H7 (cell line): ENCODE results near the gene FAM181A. TPM values are rescaled to one million over a fixed set of nuclear protein-coding genes. Genes with fewer than 3 reads are reported as not detected.

Source experiments
- DNase-seq: peaks from one replicate; pipeline ENCODE4 v3.0.0; 2012
- H3K27me3 ChIP-seq: 2 replicates; pipeline ENCODE4 v1.6.0; 2011; ENCODE audit warnings: mild to moderate bottlenecking, low read length; ENCODE audit not compliant: control insufficient read depth, insufficient read depth
- H3K36me3 ChIP-seq: replicated peaks from 2 replicates; pipeline ENCODE4 v1.5.1; 2011; ENCODE audit warnings: low read length; ENCODE audit not compliant: control insufficient read depth, insufficient read depth
- H3K4me3 ChIP-seq: 2 replicates; pipeline ENCODE4 v1.5.1; 2011; ENCODE audit warnings: low read depth, mild to moderate bottlenecking, control low read depth, low read length, moderate library complexity; ENCODE audit not compliant: insufficient read depth
- total RNA-seq: library from RNA; depleted of rRNA; stranded (reverse); fragments of >200 nt; shearing (Covaris generic); gene quantifications from 2 replicates; pipeline ENCODE4 v1.2.3, GENCODE V29; 2014

The FAM181A gene
- total RNA-seq, 1 experiment from 2014 or later: not detected

DNA sequence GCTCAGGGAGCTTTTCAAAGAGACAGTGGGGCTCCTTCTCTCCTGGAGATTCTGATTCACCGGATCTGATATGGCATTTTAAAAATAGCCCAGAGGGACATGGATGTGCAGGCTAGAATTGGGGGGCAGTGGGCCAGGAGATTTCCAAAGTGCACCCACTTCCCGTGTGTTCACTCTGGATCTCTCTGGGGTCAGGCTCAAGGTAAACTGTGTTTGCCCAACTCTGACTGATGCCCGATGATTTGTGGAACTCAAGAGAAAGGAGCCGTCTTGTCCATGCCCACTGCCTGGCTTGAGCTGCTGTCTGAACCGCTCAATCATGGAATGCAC is 17.9 kb downstream of the FAM181A start:
- Histone ChIP-seq H3K27me3 (no peaks in the 10 kb centered on the region; the same call in 1 of the 2 replicates), H3K4me3 (no peak overlapping the region), H3K36me3 (no peaks in the 10 kb centered on the region)
- no peak for DNase-seq

DNA sequence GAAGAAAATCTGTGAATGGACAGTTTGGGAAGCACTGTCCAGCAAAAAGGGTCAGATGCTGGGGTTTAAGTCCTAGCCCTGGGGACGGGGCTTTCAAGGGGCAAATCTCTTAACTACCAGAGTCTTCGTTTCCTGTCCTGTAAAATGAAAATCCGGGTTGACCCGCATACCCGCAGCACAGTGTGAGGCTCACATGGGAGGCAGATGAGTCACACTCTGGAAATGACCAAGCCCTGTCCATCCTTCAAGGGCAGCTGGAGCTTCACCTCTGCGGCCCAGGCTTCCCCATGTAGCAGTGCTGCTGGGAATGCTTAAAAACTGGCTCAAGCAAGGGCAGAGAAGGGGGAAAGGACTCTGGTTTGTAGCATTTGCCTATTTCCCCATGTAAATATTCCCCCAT is 19.0 kb downstream of the FAM181A start:
- no peak overlapping the region for H3K4me3 ChIP-seq
- no peak for DNase-seq
- H3K36me3 ChIP-seq: no peaks in the 10 kb centered on the region
- no peaks in the 10 kb centered on the region; the same call in 1 of the 2 replicates for H3K27me3 ChIP-seq

DNA sequence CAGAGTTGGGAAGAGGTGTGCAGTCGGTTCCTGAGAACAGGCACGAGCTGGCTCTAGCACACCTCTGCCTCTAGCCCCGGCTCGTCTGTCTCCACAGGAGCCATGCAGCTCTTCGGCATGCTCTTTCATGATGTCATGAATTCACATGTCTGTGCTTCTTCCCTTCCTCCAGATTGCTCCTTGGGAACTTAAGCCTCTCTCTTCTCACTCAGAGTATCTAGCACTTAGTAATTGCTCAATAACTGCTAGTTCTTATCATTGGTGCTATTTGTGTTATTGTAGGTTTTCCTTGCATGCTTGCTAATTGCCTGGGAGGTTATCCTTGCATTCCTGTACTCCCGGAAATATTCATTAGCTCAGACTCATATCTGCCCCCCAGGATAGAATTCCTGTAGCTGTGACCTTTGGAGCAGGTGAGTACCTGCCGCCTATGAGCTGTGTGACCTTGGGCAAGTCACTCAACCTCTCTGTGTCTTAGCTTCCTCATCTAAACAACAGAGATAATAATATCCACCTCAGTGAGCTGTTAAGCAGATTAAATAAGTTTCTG is 19.5 kb downstream of the FAM181A start:
- Histone ChIP-seq H3K4me3 (no peak overlapping the region), H3K36me3 (no peaks in the 10 kb centered on the region), H3K27me3 (no peaks in the 10 kb centered on the region; the same call in 1 of the 2 replicates)
- no peak for DNase-seq

DNA sequence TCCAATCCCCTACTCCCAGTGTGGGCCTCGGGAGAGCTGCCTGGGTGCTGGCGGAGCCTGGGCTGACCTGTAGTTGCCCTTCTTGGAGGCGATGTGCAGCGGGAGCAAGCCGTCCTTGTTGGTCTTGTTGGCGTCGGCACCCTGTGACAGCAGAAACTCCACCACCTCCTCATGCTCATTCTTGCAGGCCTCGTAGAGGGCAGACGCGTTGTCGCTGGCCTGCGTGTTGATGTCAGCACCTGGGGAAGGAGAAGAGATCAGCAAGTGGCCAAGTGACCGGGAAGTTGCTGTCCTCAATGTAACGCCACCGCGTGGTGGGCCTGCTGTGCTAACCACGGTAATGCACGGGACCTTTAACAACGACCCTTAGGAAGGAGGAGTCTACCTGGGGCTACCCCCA is 20.1 kb downstream of the FAM181A start:
- Histone ChIP-seq H3K27me3 (no peaks in the 10 kb centered on the region; the same call in 1 of the 2 replicates), H3K4me3 (no peak overlapping the region), H3K36me3 (no peaks in the 10 kb centered on the region)
- no peak for DNase-seq

DNA sequence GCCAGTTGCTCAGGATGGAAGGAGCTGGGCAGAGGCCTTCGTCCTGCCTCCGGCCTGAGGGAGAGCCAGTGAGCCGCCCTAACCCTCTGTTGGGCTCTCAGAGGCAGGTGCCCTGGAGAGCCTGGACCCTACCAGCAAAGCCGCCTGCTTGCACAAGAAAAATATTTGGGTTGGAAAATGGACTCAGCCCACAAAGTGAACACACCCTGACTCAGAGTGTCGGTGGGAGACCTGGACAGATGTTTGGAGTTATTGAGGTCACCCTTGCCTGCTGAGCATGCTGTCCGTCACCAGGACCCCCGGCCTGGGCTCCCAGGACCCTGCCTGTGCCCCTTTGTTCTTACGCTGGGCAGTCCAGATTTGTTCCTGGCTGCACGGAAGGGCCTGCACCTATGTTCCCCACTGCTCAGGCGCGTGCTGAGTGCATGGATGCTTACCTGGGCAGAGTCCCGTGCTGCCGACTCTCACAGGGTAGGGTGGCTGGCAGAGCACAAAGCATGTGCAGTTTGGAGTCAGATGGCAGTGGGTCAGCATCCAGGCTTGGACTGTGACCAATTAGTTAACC is 22.4 kb downstream of the FAM181A start:
- DNase-seq: no peak
- Histone ChIP-seq H3K4me3 (no peak overlapping the region), H3K27me3 (no peaks in the 10 kb centered on the region), H3K36me3 (no peaks in the 10 kb centered on the region)

DNA sequence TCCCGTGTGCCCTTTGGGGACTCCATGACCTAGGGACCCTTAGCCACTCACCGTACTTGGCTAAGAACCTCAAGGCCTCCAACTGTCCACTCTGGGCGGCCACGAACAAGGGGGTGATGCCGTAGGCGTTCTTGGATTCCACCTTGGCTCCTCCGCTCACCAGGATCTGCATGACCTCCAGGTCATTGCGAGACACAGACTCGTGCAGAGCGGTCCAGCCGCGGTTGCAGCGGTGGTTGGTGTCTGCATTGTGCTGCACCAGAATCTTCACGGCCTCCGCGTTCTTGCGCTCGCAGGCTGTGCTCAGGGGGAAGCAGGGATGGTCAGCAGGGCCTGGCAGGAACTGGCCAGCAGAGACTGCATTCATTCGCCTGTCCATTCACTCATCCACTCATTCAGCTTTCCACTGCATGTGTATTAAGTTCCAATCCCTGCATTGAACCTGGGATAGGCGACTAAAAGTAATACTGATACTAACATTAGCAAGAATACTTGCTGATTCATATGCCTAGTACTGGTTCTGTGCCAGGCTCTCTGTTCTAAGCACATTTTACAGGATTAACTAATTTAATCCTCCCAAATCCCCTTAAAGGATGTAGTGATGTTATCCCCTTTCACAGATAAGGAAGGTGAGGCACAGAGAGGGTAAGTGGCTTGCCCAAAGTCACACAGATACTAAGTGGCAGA is 23.9 kb downstream of the FAM181A start:
- DNase-seq: no peak
- no peaks in the 10 kb centered on the region for H3K27me3 ChIP-seq
- no peak overlapping the region for H3K4me3 ChIP-seq
- H3K36me3 ChIP-seq: no peaks in the 10 kb centered on the region

DNA sequence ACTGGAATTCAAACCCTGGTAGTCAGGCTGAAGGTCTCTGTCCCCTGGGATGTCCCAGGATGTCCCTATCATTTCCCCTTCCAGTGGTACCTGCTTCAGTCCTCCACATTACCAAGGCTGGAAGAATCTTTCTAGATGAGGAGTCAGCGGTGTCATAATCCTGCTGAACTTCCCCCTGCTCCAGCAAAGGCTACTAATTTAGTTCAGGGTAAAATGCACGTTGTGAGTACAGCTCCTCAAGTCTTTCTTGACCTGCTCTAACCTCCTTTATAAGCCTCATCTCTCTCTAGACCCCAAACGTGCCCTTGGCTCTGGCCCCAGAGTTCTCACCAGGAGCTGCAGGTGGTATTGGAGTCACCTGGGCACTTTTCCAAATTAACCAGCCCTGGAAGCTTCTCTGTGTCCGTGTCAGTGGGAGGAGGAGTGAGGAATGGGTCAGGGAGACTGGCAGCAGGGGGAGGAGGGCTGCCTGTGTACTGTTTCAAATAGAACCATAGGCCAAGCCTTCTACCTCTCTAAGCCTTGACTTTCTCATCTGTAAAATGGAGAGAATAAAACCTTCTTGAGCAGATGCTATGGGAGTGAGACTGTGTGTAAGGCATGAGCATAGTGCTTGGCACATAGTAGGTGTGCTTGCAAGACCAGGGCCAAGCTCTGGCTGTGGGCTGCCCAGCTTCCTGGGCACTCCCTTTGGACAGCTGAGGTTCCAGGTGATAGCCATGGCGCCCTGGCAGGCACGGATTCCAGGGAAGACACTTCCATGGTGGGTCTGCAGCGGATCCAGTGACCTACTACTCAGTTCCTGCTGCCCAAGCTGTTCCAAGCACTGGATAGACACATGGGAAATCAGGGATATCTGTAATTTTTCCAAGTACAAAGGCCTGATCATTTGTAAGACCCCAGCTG is 24.7 kb downstream of the FAM181A start:
- H3K4me3 ChIP-seq: no peak overlapping the region
- H3K36me3 ChIP-seq: no peaks in the 10 kb centered on the region
- no peak for DNase-seq
- H3K27me3 ChIP-seq: no peaks in the 10 kb centered on the region

DNA sequence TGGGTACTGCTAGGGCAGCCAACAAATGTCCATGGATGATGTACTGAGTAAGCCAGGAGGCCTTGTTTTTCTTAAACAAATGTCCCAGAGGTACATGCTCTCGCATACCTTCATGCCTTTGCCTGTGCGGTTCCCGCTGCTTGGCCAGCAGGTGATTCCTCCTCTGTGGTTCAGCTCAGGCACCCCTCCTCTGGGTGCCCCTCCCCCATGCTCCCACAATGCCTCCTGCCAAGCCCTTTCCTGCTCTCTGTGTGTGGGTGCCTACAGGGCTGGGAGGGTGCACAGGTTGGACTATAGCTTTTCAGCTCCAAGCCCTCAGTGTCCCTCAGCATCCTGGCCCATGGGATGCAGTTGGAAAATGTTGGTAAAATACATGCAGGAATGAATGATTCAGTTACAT is 25.7 kb downstream of the FAM181A start:
- Histone ChIP-seq H3K36me3 (no peaks in the 10 kb centered on the region), H3K27me3 (no peaks in the 10 kb centered on the region), H3K4me3 (no peak overlapping the region)
- DNase-seq: peak; percentile 55

DNA sequence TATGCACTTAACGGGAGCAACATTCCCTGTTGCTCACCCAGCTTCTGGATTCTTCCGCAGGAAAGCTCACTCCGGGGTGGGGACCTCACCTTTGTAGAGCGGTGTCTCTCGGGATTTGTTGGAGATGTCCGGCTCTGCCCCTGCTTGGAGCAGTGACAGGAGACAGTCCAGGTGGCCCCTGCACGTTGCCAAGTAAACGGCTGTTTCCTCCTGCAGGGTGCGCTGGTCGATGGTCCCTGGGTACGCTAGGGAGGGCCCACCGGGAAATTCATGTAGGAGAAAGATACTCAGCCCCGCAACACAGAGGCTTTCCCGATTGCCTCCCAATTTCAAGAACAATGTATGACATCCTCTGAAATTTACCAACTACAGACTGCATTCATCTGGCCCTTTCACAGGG is 26.1 kb downstream of the FAM181A start:
- Histone ChIP-seq H3K4me3 (no peak overlapping the region), H3K36me3 (no peaks in the 10 kb centered on the region), H3K27me3 (no peaks in the 10 kb centered on the region)
- DNase-seq: peak; percentile 89

DNA sequence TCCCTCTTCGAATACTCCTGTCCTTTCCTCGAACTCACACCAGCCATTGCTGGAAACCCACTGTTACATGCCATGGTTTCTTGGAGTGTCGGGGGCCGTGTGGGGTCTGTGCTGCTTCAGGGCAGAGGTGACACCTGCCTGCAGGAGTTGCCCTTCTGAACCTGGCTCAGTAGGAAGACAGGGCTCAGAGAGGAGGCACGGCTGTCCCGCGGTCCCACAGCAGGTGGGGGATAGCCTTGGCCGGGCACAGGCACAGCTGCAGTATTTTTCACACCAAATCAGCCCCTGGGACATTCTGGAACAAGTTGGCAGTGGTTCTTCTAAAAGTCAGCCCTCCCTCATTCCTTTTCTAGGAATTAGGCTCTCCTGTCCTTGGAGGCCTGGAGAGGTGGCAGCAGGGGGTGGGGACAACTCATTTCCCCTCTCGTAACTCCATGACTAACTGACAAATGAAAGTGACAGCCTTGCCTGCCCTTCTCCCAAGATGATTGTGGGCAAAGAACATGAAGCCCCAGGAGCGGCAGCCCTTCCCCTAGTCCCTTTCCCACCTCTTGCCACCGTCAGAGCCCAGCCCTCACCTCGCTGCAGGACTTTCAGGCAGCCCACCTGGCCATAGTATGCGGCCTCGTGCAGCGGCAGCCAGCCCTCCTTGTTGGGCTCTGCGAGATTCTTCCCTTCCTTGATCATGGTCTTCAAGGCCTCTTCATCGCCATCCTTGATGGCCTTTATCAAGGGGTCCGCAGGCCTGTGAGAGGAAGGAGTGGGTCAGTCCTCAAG is 26.8 kb downstream of the FAM181A start:
- no peaks in the 10 kb centered on the region for H3K36me3 ChIP-seq
- peak; percentile 67 for DNase-seq
- H3K27me3 ChIP-seq: no peaks in the 10 kb centered on the region
- H3K4me3 ChIP-seq: no peak overlapping the region

DNA sequence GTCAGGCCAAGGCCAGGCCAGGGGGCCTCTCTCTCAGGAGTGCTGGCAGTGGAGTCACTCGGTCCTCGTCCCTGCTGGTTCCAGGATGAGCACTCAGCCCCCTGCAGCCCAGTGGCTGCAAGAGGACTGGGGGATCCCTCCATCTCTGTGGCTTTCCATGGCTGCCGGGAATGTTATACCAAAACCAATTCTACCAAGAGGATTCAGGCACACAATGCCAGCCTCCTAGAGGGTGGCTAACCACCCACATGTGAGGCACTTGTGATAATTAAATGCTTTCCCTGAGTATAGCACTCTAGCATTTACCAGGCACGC is 27.3 kb downstream of the FAM181A start:
- DNase-seq: no peak
- H3K4me3 ChIP-seq: no peak overlapping the region
- no peaks in the 10 kb centered on the region for H3K36me3 ChIP-seq
- no peaks in the 10 kb centered on the region for H3K27me3 ChIP-seq

DNA sequence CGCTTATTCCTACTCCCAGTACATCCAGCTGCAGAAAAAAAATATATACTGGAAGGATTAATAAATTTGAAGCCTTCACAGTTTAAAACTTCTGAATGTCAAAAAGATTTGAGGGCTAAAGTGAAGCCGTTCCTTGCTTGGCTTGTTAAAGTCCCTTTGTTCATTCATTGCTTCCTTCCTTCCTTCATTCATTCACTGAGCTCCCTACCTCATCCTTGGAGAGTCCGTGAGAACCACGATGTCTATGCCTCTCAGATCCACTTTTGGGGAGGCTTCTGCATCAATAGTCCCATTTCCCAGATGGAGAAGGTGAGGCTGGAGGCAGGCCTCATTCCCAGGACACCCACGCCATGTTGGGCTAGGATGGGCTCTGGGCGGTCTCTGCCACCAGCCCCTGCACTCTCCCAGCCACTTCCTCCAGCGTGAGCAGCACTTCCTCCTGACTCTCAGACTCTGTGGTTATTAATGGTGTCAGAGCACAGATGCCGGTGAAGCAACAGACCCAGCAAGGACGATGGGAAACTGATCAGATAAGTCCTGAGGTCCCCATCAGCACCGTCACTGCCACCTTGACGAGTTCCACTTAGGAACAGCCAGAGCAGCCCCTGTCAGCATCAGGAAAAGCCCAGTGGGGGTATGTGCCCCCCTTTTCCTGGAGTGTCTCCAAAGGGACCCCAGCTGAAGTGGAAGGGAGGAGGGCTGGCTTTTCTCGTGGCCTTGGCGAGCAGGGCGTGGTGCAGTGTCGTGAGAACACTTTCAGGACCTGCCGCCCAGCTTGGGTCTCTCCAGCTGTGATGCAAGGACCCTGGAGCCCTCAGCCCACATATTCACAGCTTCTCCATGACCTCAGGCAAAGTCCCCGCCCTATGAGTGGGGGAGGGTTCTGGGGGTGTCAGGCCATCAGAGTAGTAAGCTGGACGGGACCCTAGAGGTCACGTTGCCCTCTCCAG is 28.0 kb downstream of the FAM181A start:
- Histone ChIP-seq H3K27me3 (no peaks in the 10 kb centered on the region), H3K4me3 (no peak overlapping the region), H3K36me3 (no peaks in the 10 kb centered on the region)
- DNase-seq: no peak

DNA sequence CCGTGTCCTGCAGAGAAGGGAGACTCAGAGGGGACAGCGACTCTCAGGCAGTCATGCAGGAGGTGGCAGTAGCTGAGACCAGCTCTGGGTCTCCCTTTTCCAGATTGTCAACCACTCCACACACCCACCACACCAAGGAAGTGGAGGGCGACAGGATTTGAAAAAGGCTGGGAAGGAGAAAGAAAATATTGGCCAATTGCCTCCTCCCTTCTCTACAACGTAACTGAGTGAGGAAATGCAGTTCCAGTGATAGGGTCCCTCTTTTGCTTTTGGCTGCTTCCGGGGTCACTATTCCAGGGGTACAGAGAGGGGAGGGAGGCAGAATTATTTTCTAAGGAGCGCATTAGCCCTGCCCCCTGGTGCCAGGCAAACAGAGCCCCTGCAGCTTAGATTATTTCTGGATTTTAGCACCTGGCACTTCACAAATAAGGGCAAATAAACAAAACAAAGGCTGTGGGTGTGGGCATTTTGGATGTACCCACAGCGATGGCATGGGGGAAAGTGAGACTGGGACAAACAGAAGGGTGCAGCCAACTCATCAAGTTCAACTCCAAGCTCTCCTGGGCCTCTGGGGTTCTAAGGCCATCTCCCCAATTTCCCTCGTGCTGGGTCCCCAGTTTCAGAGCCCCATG is 28.8 kb downstream of the FAM181A start:
- no peak for DNase-seq
- Histone ChIP-seq H3K4me3 (no peak overlapping the region), H3K36me3 (no peaks in the 10 kb centered on the region), H3K27me3 (no peaks in the 10 kb centered on the region)
